GM21367 (cell line): Measurements from ENCODE around the gene REELD1.

Source experiments
- ATAC-seq: cut with Tn5 transposase; IDR thresholded peaks from one replicate; pipeline ENCODE4 v1.9.1; 2021; ENCODE audit not compliant: unreplicated experiment

REELD1 gene

GRCh38 chr4:146265950-146266490 is 51.7 kb downstream of the REELD1 start:
- no peak for ATAC-seq

GRCh38 chr4:146267826-146268225 is 53.5 kb downstream of the REELD1 start:
- ATAC-seq = no peak

GRCh38 chr4:146269228-146269653 is 54.9 kb downstream of the REELD1 start:
- ATAC-seq = peak; percentile 52

- no peak for ATAC-seq
Measured at GRCh38 chr4:146271466-146271865, 57.1 kb downstream of the REELD1 start.

- peak; percentile 54 for ATAC-seq
Measured at GRCh38 chr4:146273204-146273901, 59.0 kb downstream of the REELD1 start.

GRCh38 chr4:146274774-146275173 is 60.4 kb downstream of the REELD1 start:
- no peak for ATAC-seq

GRCh38 chr4:146275370-146275769 is 61.0 kb downstream of the REELD1 start:
- no peak for ATAC-seq

- no peak for ATAC-seq
Measured at GRCh38 chr4:146278986-146279385, 64.6 kb downstream of the REELD1 start.
